HG03521 (cell line): ENCODE measurements around the gene MSRB1.

Experiments used
- ATAC-seq: cut with Tn5 transposase; IDR thresholded peaks from one replicate; pipeline ENCODE4 v1.9.1; 2021; ENCODE audit warnings: mild to moderate bottlenecking, moderate library complexity; ENCODE audit not compliant: unreplicated experiment

Gene MSRB1

GRCh38 chr16:1942810-1943726 lies at the start of gene MSRB1:
MSRB1 (minus strand) TSS chr16:1943199; CDS start chr16:1943156, 43 bp downstream.
- peak; percentile 93 for ATAC-seq

GRCh38 chr16:1991948-1992703 lies 49.1 kb upstream of the MSRB1 start:
- ATAC-seq = peak; percentile 58

GRCh38 chr16:1991588-1991947 lies 48.6 kb upstream of the MSRB1 start:
- no peak for ATAC-seq

GRCh38 chr16:1991135-1991551 lies 48.1 kb upstream of the MSRB1 start:
- ATAC-seq = peak; percentile 26

- ATAC-seq = no peak
These were observed 47.5 kb upstream of the MSRB1 start for GRCh38 chr16:1990351-1991134.

- ATAC-seq = no peak
These were observed 47.0 kb upstream of the MSRB1 start for GRCh38 chr16:1990101-1990350.

- no peak for ATAC-seq
These were observed 46.5 kb upstream of the MSRB1 start, which contains the start of gene SYNGR3 for GRCh38 chr16:1989209-1990100. SYNGR3 (plus strand) TSS chr16:1989970; CDS start chr16:1990103, 133 bp downstream.

- no peak for ATAC-seq
These were observed 44.2 kb upstream of the MSRB1 start for GRCh38 chr16:1987198-1987597.

GRCh38 chr16:1985466-1986150 lies 42.6 kb upstream of the MSRB1 start:
- no peak for ATAC-seq

- no peak for ATAC-seq
These were observed 41.6 kb upstream of the MSRB1 start for GRCh38 chr16:1984347-1985225.

GRCh38 chr16:1983544-1984346 lies 40.7 kb upstream of the MSRB1 start, which contains the start of gene GFER:
GFER (plus strand) TSS chr16:1984193; CDS start chr16:1984219, 26 bp downstream.
- ATAC-seq = peak; percentile 79

GRCh38 chr16:1982991-1983543 lies 40.1 kb upstream of the MSRB1 start:
- ATAC-seq = no peak

GRCh38 chr16:1982013-1982433 lies 39.0 kb upstream of the MSRB1 start:
- ATAC-seq = no peak

- ATAC-seq = no peak
These were observed 38.4 kb upstream of the MSRB1 start, which contains the start of gene NOXO1 for GRCh38 chr16:1981398-1981836. NOXO1 (minus strand) TSS chr16:1981469; CDS start chr16:1981179, 290 bp downstream.

- ATAC-seq = no peak
These were observed 37.7 kb upstream of the MSRB1 start for GRCh38 chr16:1980770-1981087.

- ATAC-seq = no peak
These were observed 37.2 kb upstream of the MSRB1 start for GRCh38 chr16:1980030-1980769.
